Hematopoietic multipotent progenitor cell treated with erythropoietin and hydrocortisone succinate and interleukin-3 and kit ligand, for 17 days (in vitro differentiated cells): ENCODE measurements around the gene PRELID3B.
A peak's percentile ranks its signal among the peaks of the same experiment; 100 is the strongest.

Experiments used
- DNase-seq: peaks from one replicate; pipeline ENCODE4 v3.0.0-alpha.2; 2015; ENCODE audit warnings: low spot score

Gene PRELID3B

DNA sequence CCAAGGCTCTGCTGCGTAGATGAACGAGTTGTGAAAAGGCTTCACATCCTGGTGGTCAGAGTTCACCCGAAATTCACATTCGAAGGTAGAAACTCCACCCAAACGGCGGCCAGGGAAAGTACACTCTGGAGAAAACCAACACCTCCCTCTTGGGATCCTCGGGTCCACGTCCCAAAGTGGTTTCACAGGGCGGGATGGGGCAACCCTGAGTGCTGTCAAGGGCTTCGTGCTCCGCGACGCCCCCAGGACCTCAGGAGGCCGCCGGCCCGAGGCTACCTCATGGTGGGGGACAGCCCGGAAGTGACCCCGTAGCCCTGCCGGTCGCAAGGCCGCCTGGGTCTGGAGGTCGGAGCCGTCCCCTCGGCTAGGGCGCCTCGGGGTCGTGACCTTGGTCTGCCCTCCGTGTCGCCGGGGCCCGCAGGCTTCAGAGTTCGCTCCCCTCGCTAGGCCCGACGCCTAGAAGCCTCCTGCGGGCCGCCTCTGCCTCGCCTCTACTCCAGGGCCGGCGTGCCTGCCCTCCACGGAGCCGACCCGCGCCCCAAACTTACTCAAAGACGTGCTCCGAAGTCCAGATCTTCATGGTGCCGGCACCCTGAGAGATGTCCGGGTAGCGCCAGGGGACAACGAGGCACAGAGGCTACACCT is at the start of gene PRELID3B:
Gene PRELID3B, minus strand, starts transcription at position 636 of the 645 bp plus-strand sequence. Its CDS starts 56 bp downstream, at position 580.
- peak; percentile 49 for DNase-seq

- DNase-seq = peak; percentile 73
Observed at GRCh38 chr20:59087829-59088433, 45.3 kb upstream of the PRELID3B start.

DNA sequence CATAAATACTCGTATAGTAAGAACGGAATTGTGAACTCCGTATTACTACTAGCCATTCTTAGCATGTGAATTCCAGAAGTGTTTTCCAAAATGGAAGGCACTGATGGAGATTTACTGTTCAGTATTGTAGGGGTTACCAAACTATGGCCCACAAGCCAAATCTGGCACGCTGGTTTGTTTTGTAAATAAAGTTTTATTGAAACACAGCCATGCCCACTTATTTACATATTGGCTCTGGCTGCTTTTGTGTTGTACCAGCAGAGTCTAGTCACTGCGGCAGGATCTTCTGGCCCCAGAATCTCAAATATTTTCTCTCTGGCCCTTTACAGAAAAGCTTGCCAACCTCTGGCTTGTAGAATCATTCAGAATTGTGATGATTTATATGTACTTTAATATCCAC is 44.3 kb upstream of the PRELID3B start:
- no peak for DNase-seq

DNA sequence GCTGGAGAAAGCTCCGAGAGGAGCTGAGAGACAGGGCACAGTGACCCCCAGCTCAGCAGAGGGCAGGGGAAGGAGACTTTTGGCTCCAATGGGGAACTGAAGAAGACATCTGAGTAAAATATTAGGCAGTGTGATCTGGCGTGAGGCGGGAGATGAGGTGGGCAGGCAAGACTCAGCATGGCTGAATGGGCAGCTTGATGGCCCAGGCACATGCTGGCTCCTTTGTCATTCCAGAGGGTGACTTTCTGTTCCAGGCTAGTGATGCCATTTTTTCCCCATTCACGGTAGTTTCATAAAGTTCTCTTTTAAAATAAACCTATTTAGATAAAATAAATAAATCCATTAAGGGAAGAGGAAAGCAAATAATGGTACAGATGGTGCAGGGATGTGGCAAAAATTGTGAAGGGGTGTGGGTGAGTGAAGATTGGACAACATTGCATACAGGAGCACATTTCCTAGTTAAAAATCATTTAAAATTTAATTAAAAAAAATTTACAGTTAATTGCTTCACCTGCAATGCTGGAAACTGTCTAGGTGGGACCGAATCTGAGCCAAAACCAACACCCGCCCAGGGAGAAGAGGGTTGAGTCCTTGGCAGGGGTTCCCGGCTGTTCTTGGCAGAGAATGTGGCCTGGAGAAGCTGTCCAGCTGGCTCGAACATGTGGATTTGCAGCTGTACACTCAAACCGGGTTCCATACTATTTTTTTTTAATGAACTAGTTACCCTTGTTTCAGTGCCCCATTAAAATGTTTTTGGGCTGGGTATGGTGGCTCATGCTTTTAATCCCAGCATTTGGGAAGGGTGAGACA is 41.7 kb upstream of the PRELID3B start:
- no peak for DNase-seq

DNA sequence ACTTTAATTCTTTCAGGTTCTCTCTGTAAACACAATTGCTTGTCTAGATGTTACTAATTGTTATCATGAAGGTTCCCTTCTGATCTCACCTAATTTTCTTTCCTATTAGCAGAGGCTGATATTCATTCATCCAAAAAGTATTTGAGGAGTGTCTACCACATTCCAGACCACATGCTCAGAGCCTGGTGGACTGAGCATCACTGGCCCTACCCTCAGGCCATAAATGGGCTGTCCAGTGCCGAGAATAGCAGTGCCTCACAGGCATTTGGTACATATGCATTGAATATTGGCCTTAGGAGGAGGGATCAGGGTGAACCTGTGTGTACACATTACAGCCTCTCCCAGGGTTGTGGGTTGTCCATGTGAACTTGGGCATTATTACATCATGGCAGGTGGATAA is 40.4 kb upstream of the PRELID3B start:
- no peak for DNase-seq

DNA sequence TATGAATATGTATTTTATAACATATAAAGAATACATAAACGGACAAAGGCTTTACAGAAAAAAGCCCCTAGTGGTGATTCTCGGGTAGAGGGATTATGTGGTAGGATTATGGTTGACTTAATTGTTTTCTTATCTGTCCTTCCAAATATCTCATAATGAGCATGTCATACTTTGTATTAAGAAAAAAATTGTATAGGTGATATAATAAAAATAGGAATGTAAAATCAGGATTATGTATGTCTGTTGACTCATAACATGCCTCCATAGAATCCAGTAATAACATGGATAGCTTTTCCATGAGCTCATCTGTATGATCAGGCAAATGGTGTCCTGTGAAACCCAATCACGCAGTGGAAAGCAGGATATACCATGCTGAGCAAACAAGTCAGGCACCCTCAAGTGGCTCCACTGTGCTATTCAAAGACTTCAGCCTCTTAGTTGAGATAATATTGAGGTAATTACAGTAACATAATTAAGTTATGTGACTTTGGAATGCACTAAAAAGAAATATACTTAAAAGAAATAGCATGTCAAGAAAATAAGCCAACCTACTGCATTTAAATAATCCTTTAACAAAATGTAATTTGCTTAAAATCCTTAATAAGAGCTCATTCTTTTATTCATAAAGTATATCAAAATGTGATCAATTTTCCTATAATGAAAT is 39.6 kb upstream of the PRELID3B start:
- DNase-seq = no peak

DNA sequence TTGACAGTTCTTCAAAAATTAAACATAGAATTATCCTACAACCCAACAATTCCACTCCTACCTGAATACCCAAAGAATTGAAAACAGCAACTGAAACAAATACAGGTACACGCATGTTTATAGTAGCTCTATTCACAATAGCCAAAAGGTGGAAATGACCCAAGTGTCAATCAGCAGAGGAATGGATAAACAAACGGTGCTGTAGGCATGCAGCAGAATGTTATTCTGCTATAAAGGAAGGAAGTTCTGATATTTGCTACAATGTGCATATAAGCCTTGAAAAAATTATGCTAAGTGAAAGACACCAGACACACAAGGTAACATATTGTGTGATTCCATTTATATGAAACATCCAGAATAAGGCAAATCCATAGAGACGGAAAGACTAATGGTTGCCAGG is 38.5 kb upstream of the PRELID3B start:
- DNase-seq = no peak

DNA sequence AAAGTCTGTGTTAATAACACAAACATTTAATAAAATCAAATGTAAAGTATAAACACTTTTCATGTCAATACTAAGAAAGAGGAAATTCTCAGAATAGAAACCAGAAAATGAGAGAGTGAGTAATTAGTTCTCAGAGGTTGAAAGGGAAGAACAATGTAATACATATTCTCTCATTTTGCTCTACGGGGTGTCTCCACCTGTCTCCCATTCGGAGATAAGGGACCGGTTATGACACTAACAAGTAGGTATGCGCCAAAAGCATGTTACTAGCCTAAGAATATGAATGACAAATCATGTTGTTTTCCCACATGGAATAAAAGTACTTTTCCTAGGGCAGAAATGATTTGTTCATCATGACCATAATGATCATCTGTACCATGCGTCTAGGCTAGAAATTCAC is 35.6 kb upstream of the PRELID3B start:
- DNase-seq = no peak

DNA sequence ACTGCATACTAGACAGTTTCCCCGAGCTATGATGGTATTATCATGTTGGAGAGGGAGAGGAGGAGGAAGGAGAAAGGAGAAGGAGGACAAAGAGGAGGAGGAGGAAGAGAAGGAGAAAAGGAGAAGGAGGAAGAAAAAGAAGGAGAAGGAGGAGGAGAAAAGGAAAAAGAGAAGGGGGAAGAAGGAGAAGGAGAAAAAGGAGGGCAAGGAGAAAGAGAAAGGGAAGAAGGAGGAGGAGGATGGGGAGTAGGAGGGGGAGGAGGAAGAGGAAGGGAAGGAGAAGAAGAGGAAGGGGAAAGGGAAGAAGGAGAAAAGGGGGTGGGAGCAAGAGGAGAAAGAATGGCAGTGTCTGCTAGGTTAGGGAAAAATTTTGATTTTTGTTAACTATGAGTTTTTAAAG is 35.1 kb upstream of the PRELID3B start:
- DNase-seq = no peak

- DNase-seq = no peak
Observed at GRCh38 chr20:59075934-59076508, 33.4 kb upstream of the PRELID3B start.

DNA sequence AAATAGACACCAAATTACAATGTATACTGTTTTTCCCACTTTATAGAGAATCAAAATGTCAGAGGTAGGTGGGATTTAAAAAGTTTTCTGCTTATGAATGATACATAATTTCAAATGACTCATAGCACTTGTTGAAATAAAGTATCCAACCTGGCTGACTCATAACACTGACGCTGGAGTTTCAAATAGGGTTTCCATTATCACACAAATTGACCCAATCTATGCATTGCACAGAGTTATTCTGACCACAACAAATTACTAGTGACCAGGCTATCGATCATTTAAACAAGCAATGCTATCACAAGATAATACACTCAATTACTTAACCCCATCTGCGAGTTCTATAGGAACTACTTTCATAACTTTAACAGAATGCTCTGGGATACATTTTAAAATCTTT is 31.9 kb upstream of the PRELID3B start:
- no peak for DNase-seq

- DNase-seq = no peak
Observed at GRCh38 chr20:59073582-59073981, 31.0 kb upstream of the PRELID3B start.

DNA sequence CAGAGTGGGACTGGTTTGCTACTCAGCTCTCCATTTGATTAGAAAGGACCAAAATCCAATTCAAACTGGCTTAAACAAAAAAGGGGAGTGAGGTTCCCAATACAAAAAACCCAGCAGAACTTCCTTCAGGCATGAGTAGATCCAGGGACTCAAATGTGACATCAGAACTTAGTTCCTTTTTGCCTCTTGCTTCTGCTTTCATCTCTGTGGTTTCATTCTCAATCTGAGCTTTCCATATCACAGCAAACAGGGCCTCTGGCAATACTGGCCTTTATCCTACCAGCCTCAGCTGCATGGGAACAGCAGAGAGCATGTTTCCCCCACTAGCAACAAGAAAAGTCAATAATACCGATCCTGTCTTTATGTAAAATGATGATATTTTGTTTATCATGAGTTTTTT is 28.6 kb upstream of the PRELID3B start:
- DNase-seq = no peak

- no peak for DNase-seq
Observed at GRCh38 chr20:59069026-59069425, 26.4 kb upstream of the PRELID3B start.

GRCh38 chr20:59068534-59068933 is 25.9 kb upstream of the PRELID3B start:
- no peak for DNase-seq

- DNase-seq = no peak
Observed at GRCh38 chr20:59064214-59064722, 21.7 kb upstream of the PRELID3B start.

GRCh38 chr20:59063358-59064213 is 21.0 kb upstream of the PRELID3B start:
- DNase-seq = no peak

DNA sequence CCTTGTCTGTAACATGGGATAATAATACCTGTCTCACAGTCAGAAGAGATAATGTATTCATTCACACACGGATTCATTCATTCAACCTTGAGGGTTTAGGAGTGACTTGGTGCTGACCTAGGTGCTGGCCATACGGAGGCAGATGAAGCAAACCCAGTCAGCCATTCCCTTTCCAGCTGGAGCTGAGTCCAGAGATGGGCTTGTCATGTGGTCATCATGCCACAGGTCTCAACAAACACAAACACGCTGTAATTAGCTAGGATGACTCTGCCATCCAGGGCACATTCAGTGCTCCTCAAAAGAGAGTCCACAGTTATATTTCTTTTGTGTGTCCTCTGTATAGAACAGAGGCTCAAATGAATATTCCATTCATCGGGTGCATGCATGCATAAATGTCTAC is 19.5 kb upstream of the PRELID3B start:
- DNase-seq = no peak

GRCh38 chr20:59055302-59055701 is 12.7 kb upstream of the PRELID3B start:
- DNase-seq = no peak

GRCh38 chr20:59051666-59052185 is 9.1 kb upstream of the PRELID3B start:
- DNase-seq = no peak

GRCh38 chr20:59050437-59050836 is 7.9 kb upstream of the PRELID3B start:
- no peak for DNase-seq
